Measurements from ENCODE around the gene RBM15.

The RBM15 gene

DNA sequence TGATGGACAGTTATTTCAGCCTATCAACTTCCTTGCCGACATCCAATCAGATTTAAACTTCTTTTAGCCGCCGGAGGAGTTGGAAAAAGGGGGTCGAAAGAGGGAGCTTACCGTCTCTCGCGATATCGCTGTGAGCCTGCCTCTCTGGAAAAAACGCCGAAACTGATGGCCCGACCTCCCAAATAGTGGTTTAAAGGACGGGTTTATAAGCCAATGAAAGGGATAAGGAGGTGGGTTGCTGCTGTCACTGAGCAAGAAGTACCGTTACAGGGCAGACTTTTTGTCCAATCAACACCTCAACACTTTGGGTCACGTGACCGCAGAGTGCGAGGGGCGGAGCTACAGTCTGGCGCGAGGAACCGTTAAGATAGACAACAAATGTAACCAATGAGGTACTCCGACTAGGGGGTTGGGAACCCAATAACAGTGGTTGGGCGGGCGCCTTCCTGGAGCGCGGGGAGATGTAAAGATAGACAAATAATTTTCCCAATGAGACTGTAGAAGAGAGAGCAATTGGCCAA is at the start of gene RBM15:
Gene RBM15, plus strand, starts transcription at position 492 of the 521 bp plus-strand sequence. Its CDS starts 29 bp downstream, at position 521.
- Histone ChIP-seq H3K9ac (ENCODE audit: low read depth, low read length) (peak within 1 kb of the TSS; percentile 94), H3K27me3 (ENCODE audit: insufficient read depth, low read length, poor library complexity) (no peaks in the 10 kb centered on the region), H3K4me3 (ENCODE audit: low read depth in 1 of 2, low read length in 2 of 2) (peak within 1 kb of the TSS; percentile 81 to 89), H3K4me2 (ENCODE audit: insufficient read depth, low read length) (peak within 1 kb of the TSS; percentile 97), H3K36me3 (ENCODE audit: insufficient read depth, low read length) (peaks cover 46% of the 10 kb centered on the region), H3K9me3 (ENCODE audit: insufficient read depth, low read length, severe bottlenecking) (no peaks in the 10 kb centered on the region), H3K4me1 (ENCODE audit: insufficient read depth, low read length) (peaks cover 59% of the 10 kb centered on the region), H3K79me2 (ENCODE audit: insufficient read depth, low read length) (peaks cover 59% of the 10 kb centered on the region), H3K27ac (ENCODE audit: low read length) (peak within 1 kb of the TSS; percentile 98), H2AFZ (ENCODE audit: low read depth, low read length) (peak within 1 kb of the TSS; percentile 91), H4K20me1 (ENCODE audit: insufficient read depth, low read length) (peaks cover 40% of the 10 kb centered on the region)
- DNase-seq (peak; percentile 98), ATAC-seq (ENCODE audit: insufficient read depth, low read depth) (peak; percentile 80)
- TF ChIP-seq, protein P1, sequence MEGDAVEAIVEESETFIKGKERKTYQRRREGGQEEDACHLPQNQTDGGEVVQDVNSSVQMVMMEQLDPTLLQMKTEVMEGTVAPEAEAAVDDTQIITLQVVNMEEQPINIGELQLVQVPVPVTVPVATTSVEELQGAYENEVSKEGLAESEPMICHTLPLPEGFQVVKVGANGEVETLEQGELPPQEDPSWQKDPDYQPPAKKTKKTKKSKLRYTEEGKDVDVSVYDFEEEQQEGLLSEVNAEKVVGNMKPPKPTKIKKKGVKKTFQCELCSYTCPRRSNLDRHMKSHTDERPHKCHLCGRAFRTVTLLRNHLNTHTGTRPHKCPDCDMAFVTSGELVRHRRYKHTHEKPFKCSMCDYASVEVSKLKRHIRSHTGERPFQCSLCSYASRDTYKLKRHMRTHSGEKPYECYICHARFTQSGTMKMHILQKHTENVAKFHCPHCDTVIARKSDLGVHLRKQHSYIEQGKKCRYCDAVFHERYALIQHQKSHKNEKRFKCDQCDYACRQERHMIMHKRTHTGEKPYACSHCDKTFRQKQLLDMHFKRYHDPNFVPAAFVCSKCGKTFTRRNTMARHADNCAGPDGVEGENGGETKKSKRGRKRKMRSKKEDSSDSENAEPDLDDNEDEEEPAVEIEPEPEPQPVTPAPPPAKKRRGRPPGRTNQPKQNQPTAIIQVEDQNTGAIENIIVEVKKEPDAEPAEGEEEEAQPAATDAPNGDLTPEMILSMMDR (IDR thresholded peaks at IDR 0.05; ENCODE audit: borderline replicate concordance, extremely low read depth, low read length, poor library complexity, severe bottlenecking) = no peak
- no peak for TF ChIP-seq EZH2 (IDR thresholded peaks at IDR 0.05; ENCODE audit: borderline replicate concordance, low read depth, low read length, severe bottlenecking)

GRCh38 chr1:110291241-110292030 is 47.7 kb upstream of the RBM15 start:
- TF ChIP-seq, protein P1 (IDR thresholded peaks at IDR 0.05; ENCODE audit: borderline replicate concordance, extremely low read depth, low read length, poor library complexity, severe bottlenecking) = no peak
- TF ChIP-seq EZH2 (IDR thresholded peaks at IDR 0.05; ENCODE audit: borderline replicate concordance, low read depth, low read length, severe bottlenecking) = no peak
- Histone ChIP-seq H3K9ac (ENCODE audit: low read depth, low read length) (no peak overlapping the region), H3K27ac (ENCODE audit: low read length) (no peak overlapping the region), H4K20me1 (ENCODE audit: insufficient read depth, low read length) (no peaks in the 10 kb centered on the region), H3K36me3 (ENCODE audit: insufficient read depth, low read length) (no peaks in the 10 kb centered on the region), H3K4me2 (ENCODE audit: insufficient read depth, low read length) (no peak overlapping the region), H3K4me3 (ENCODE audit: low read depth in 1 of 2, low read length in 2 of 2) (no peak overlapping the region), H3K79me2 (ENCODE audit: insufficient read depth, low read length) (no peaks in the 10 kb centered on the region), H3K4me1 (ENCODE audit: insufficient read depth, low read length) (no peaks in the 10 kb centered on the region), H3K27me3 (ENCODE audit: insufficient read depth, low read length, poor library complexity) (peaks cover 20% of the 10 kb centered on the region), H3K9me3 (ENCODE audit: insufficient read depth, low read length, severe bottlenecking) (no peaks in the 10 kb centered on the region), H2AFZ (ENCODE audit: low read depth, low read length) (no peak overlapping the region)
- no peak for DNase-seq
- no peak for ATAC-seq (ENCODE audit: insufficient read depth, low read depth)

DNA sequence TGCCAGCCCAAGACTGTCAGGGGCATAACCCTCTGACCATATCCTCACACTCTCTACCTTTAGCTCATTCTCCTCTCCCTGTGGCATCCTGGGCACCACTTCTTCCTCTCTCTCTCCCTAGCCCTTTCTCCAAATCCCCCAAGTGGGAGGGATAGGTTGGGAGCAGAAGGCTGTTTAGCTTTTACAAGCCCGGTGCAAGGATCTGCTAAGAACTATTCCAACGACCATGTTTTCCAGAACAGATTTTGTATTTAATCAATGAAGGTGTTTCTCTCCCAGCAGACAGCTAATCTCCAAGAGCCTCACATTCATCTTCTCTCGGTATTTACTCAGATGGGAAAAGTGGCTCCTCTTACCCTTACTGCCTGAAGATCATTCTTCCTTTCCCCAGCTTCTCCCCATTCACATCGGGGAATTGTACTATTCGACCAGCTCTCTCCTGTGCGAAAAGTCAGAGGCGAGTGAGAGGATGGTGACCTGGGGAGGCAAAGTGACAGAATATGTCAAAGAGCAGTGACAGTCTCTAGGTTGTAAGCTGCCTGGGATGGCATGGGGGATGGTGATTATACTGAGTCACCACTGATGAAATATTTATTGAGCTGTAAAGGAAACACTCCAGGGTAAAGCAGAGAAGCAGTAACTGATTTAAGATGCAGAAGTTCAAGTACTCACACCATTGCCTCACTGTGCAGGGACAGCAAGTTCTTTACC is 47.0 kb upstream of the RBM15 start:
- Histone ChIP-seq H2AFZ (ENCODE audit: low read depth, low read length) (no peak overlapping the region), H3K79me2 (ENCODE audit: insufficient read depth, low read length) (no peaks in the 10 kb centered on the region), H3K9me3 (ENCODE audit: insufficient read depth, low read length, severe bottlenecking) (no peaks in the 10 kb centered on the region), H3K27me3 (ENCODE audit: insufficient read depth, low read length, poor library complexity) (peaks cover 20% of the 10 kb centered on the region), H3K27ac (ENCODE audit: low read length) (no peak overlapping the region), H3K4me2 (ENCODE audit: insufficient read depth, low read length) (no peak overlapping the region), H4K20me1 (ENCODE audit: insufficient read depth, low read length) (no peaks in the 10 kb centered on the region), H3K36me3 (ENCODE audit: insufficient read depth, low read length) (no peaks in the 10 kb centered on the region), H3K4me1 (ENCODE audit: insufficient read depth, low read length) (no peaks in the 10 kb centered on the region), H3K4me3 (ENCODE audit: low read depth in 1 of 2, low read length in 2 of 2) (no peak overlapping the region), H3K9ac (ENCODE audit: low read depth, low read length) (no peak overlapping the region)
- TF ChIP-seq EZH2 (IDR thresholded peaks at IDR 0.05; ENCODE audit: borderline replicate concordance, low read depth, low read length, severe bottlenecking) = no peak
- TF ChIP-seq, protein P1 (IDR thresholded peaks at IDR 0.05; ENCODE audit: borderline replicate concordance, extremely low read depth, low read length, poor library complexity, severe bottlenecking) = no peak
- DNase-seq (no peak), ATAC-seq (ENCODE audit: insufficient read depth, low read depth) (no peak)

Data from DND-41 (cell line).